Thyroid gland (tissue), 4 donors: ENCODE measurements around the gene TBC1D20.

ENCODE experiments used
- CTCF ChIP-seq, 6 experiments: fragments of 200-600 bp in 3 of 6; fragments of 450-650 bp in 3 of 6; sonication (generic) in 3 of 6; IDR thresholded peaks; one replicate each; pipeline ENCODE4 v1.5.1; 2016 to 2019; ENCODE audit warnings: antibody characterized with exemption in 6 of 6, mild to moderate bottlenecking in 2 of 6, inconsistent platforms in 1 of 6, moderate library complexity in 1 of 6
- POLR2A ChIP-seq, 2 donors: fragments of 450-650 bp; IDR thresholded peaks; one replicate each; pipeline ENCODE4 v1.6.1; 2017; ENCODE audit warnings: antibody characterized with exemption in 2 of 2, mild to moderate bottlenecking in 2 of 2, moderate library complexity in 1 of 2

- TF ChIP-seq CTCF (IDR thresholded peaks at IDR 0.05), result no peak
- no peak for TF ChIP-seq POLR2A (IDR thresholded peaks at IDR 0.05)
Measured at GRCh38 chr20:388034-388994, 74.0 kb downstream of the TBC1D20 start.
